ENCODE results near the gene EBF4.

Gene EBF4

GRCh38 chr20:2692036-2692885 is at the start of gene EBF4:
TSS of gene EBF4 (plus strand) at chr20:2692780. CDS start at chr20:2693646, 866 bp downstream.
- no peaks in the 10 kb centered on the region for H3K9me3 ChIP-seq (ENCODE audit: control insufficient read depth, insufficient read depth, low read depth, low read length)
- H3K4me3 ChIP-seq (ENCODE audit: low read depth, low read length): peak within 1 kb of the TSS; percentile 42
- H3K4me1 ChIP-seq (ENCODE audit: control insufficient read depth, insufficient read depth, low read length): peaks cover 21% of the 10 kb centered on the region
- H3K36me3 ChIP-seq (ENCODE audit: control insufficient read depth, insufficient read depth, low read length): no peaks in the 10 kb centered on the region
- no peak within 1 kb of the TSS for H3K27ac ChIP-seq (ENCODE audit: low read depth, low read length)
- peaks cover 90% of the 10 kb centered on the region for H3K27me3 ChIP-seq (ENCODE audit: control insufficient read depth, insufficient read depth, low read length)
- H3K9ac ChIP-seq (ENCODE audit: low read length): no peak within 1 kb of the TSS

GRCh38 chr20:2643708-2644107 is 48.9 kb upstream of the EBF4 start:
- Histone ChIP-seq H3K27ac (ENCODE audit: low read depth, low read length) (no peak overlapping the region), H3K4me3 (ENCODE audit: low read depth, low read length) (no peak overlapping the region), H3K9ac (ENCODE audit: low read length) (no peak overlapping the region), H3K27me3 (ENCODE audit: control insufficient read depth, insufficient read depth, low read length) (no peaks in the 10 kb centered on the region), H3K4me1 (ENCODE audit: control insufficient read depth, insufficient read depth, low read length) (no peaks in the 10 kb centered on the region), H3K9me3 (ENCODE audit: control insufficient read depth, insufficient read depth, low read depth, low read length) (no peaks in the 10 kb centered on the region), H3K36me3 (ENCODE audit: control insufficient read depth, insufficient read depth, low read length) (peaks cover 4% of the 10 kb centered on the region)

GRCh38 chr20:2651772-2652723 is 40.5 kb upstream of the EBF4 start, which contains the start of gene NOP56:
TSS of gene NOP56 (plus strand) at chr20:2652632. CDS start at chr20:2652661, 29 bp downstream.
- Histone ChIP-seq H3K27ac (ENCODE audit: low read depth, low read length) (peak within 1 kb of the TSS; percentile 98), H3K4me1 (ENCODE audit: control insufficient read depth, insufficient read depth, low read length) (0 out of 2 replicates have a peak, but pooled peaks cover 4% of the 10 kb centered on the region), H3K27me3 (ENCODE audit: control insufficient read depth, insufficient read depth, low read length) (no peaks in the 10 kb centered on the region), H3K9me3 (ENCODE audit: control insufficient read depth, insufficient read depth, low read depth, low read length) (no peaks in the 10 kb centered on the region), H3K9ac (ENCODE audit: low read length) (peak within 1 kb of the TSS; percentile 96), H3K4me3 (ENCODE audit: low read depth, low read length) (peak within 1 kb of the TSS; percentile 78), H3K36me3 (ENCODE audit: control insufficient read depth, insufficient read depth, low read length) (peaks cover 41% of the 10 kb centered on the region)

GRCh38 chr20:2652724-2653555 is 39.6 kb upstream of the EBF4 start:
- Histone ChIP-seq H3K4me3 (ENCODE audit: low read depth, low read length) (peak overlapping the region; percentile 78), H3K4me1 (ENCODE audit: control insufficient read depth, insufficient read depth, low read length) (0 out of 2 replicates have a peak, but pooled peaks cover 4% of the 10 kb centered on the region), H3K36me3 (ENCODE audit: control insufficient read depth, insufficient read depth, low read length) (peaks cover 50% of the 10 kb centered on the region), H3K27me3 (ENCODE audit: control insufficient read depth, insufficient read depth, low read length) (no peaks in the 10 kb centered on the region), H3K9ac (ENCODE audit: low read length) (peak overlapping the region; percentile 96), H3K9me3 (ENCODE audit: control insufficient read depth, insufficient read depth, low read depth, low read length) (no peaks in the 10 kb centered on the region), H3K27ac (ENCODE audit: low read depth, low read length) (peak overlapping the region; percentile 98)

- H3K27me3 ChIP-seq (ENCODE audit: control insufficient read depth, insufficient read depth, low read length): no peaks in the 10 kb centered on the region
- H3K9me3 ChIP-seq (ENCODE audit: control insufficient read depth, insufficient read depth, low read depth, low read length): no peaks in the 10 kb centered on the region
- peaks cover 58% of the 10 kb centered on the region for H3K36me3 ChIP-seq (ENCODE audit: control insufficient read depth, insufficient read depth, low read length)
- peak overlapping the region; percentile 96 for H3K9ac ChIP-seq (ENCODE audit: low read length)
- 0 out of 2 replicates have a peak, but pooled peaks cover 4% of the 10 kb centered on the region for H3K4me1 ChIP-seq (ENCODE audit: control insufficient read depth, insufficient read depth, low read length)
- peak overlapping the region; percentile 98 for H3K27ac ChIP-seq (ENCODE audit: low read depth, low read length)
- H3K4me3 ChIP-seq (ENCODE audit: low read depth, low read length): peak overlapping the region; percentile 78
Observed at GRCh38 chr20:2653556-2654383, 38.8 kb upstream of the EBF4 start.

- H3K4me1 ChIP-seq (ENCODE audit: control insufficient read depth, insufficient read depth, low read length): 0 out of 2 replicates have a peak, but pooled peaks cover 4% of the 10 kb centered on the region
- peak overlapping the region; percentile 78 for H3K4me3 ChIP-seq (ENCODE audit: low read depth, low read length)
- no peak overlapping the region for H3K27ac ChIP-seq (ENCODE audit: low read depth, low read length)
- peak overlapping the region; percentile 96 for H3K9ac ChIP-seq (ENCODE audit: low read length)
- H3K9me3 ChIP-seq (ENCODE audit: control insufficient read depth, insufficient read depth, low read depth, low read length): no peaks in the 10 kb centered on the region
- peaks cover 65% of the 10 kb centered on the region for H3K36me3 ChIP-seq (ENCODE audit: control insufficient read depth, insufficient read depth, low read length)
- no peaks in the 10 kb centered on the region for H3K27me3 ChIP-seq (ENCODE audit: control insufficient read depth, insufficient read depth, low read length)
Observed at GRCh38 chr20:2654384-2654822, 38.2 kb upstream of the EBF4 start.

GRCh38 chr20:2654831-2655230 is 37.7 kb upstream of the EBF4 start:
- H3K9me3 ChIP-seq (ENCODE audit: control insufficient read depth, insufficient read depth, low read depth, low read length): no peaks in the 10 kb centered on the region
- H3K9ac ChIP-seq (ENCODE audit: low read length): no peak overlapping the region
- 0 out of 2 replicates have a peak, but pooled peaks cover 4% of the 10 kb centered on the region for H3K4me1 ChIP-seq (ENCODE audit: control insufficient read depth, insufficient read depth, low read length)
- no peak overlapping the region for H3K27ac ChIP-seq (ENCODE audit: low read depth, low read length)
- H3K4me3 ChIP-seq (ENCODE audit: low read depth, low read length): peak overlapping the region; percentile 78
- H3K36me3 ChIP-seq (ENCODE audit: control insufficient read depth, insufficient read depth, low read length): peaks cover 69% of the 10 kb centered on the region
- H3K27me3 ChIP-seq (ENCODE audit: control insufficient read depth, insufficient read depth, low read length): no peaks in the 10 kb centered on the region

GRCh38 chr20:2655331-2656116 is 37.1 kb upstream of the EBF4 start:
- H3K27me3 ChIP-seq (ENCODE audit: control insufficient read depth, insufficient read depth, low read length): no peaks in the 10 kb centered on the region
- peaks cover 76% of the 10 kb centered on the region for H3K36me3 ChIP-seq (ENCODE audit: control insufficient read depth, insufficient read depth, low read length)
- no peak overlapping the region for H3K9ac ChIP-seq (ENCODE audit: low read length)
- no peak overlapping the region for H3K27ac ChIP-seq (ENCODE audit: low read depth, low read length)
- H3K4me1 ChIP-seq (ENCODE audit: control insufficient read depth, insufficient read depth, low read length): 0 out of 2 replicates have a peak, but pooled peaks cover 4% of the 10 kb centered on the region
- no peaks in the 10 kb centered on the region for H3K9me3 ChIP-seq (ENCODE audit: control insufficient read depth, insufficient read depth, low read depth, low read length)
- no peak overlapping the region for H3K4me3 ChIP-seq (ENCODE audit: low read depth, low read length)

- Histone ChIP-seq H3K36me3 (ENCODE audit: control insufficient read depth, insufficient read depth, low read length) (peaks cover 85% of the 10 kb centered on the region), H3K9ac (ENCODE audit: low read length) (no peak overlapping the region)
Observed at GRCh38 chr20:2656471-2657117, 36.0 kb upstream of the EBF4 start.

More at GRCh38 chr20:2656471-2657117, 36.0 kb upstream of the EBF4 start:
- no peak overlapping the region for H3K4me3 ChIP-seq (ENCODE audit: low read depth, low read length)
- H3K27me3 ChIP-seq (ENCODE audit: control insufficient read depth, insufficient read depth, low read length): no peaks in the 10 kb centered on the region
- 0 out of 2 replicates have a peak, but pooled peaks cover 4% of the 10 kb centered on the region for H3K4me1 ChIP-seq (ENCODE audit: control insufficient read depth, insufficient read depth, low read length)
- no peaks in the 10 kb centered on the region for H3K9me3 ChIP-seq (ENCODE audit: control insufficient read depth, insufficient read depth, low read depth, low read length)
- no peak overlapping the region for H3K27ac ChIP-seq (ENCODE audit: low read depth, low read length)

Measured in HUES6 (cell line).